Astrocyte of the spinal cord (primary cell): Measurements from ENCODE around the gene FGF22.

Experiments used
- DNase-seq: peaks from one replicate; pipeline ENCODE4 v3.0.0; 2011; ENCODE audit warnings: low read depth, low spot score
- H3K4me3 ChIP-seq: 2 replicates; pipeline ENCODE4 v1.5.1; 2011; ENCODE audit warnings: low read depth, mild to moderate bottlenecking, low read length, moderate library complexity
- CTCF ChIP-seq: IDR thresholded peaks from 2 replicates; pipeline ENCODE4 v1.5.1; 2012; ENCODE audit warnings: low read depth, mild to moderate bottlenecking, low read length, inconsistent platforms
- in situ Hi-C: cut with HindIII; loops from 2 replicates; pipeline ENCODE4 v1.10.0; 2017; ENCODE audit warnings: low sequenced_read_pairs

Gene FGF22

GRCh38 chr19:644789-645188 is 5.1 kb downstream of the FGF22 start:
- TF ChIP-seq CTCF = no peak
- no peak for DNase-seq
- in situ Hi-C loops = no loop called here
- H3K4me3 ChIP-seq = no peak overlapping the region

GRCh38 chr19:645912-646778 is 6.5 kb downstream of the FGF22 start:
- no peak for DNase-seq
- in situ Hi-C loops = no loop called here
- no peak overlapping the region for H3K4me3 ChIP-seq
- TF ChIP-seq CTCF = no peak

GRCh38 chr19:646779-647565 is 7.3 kb downstream of the FGF22 start:
- in situ Hi-C loops = no loop called here
- no peak for DNase-seq
- no peak overlapping the region for H3K4me3 ChIP-seq
- TF ChIP-seq CTCF = no peak

GRCh38 chr19:647566-648284 is 8.0 kb downstream of the FGF22 start:
- in situ Hi-C loops = no loop called here
- H3K4me3 ChIP-seq = no peak overlapping the region

GRCh38 chr19:648305-648704 is 8.6 kb downstream of the FGF22 start:
- in situ Hi-C loops = no loop called here
- no peak for TF ChIP-seq CTCF
- H3K4me3 ChIP-seq = no peak overlapping the region
- DNase-seq = no peak

More at GRCh38 chr19:647566-648284, 8.0 kb downstream of the FGF22 start:
- no peak for TF ChIP-seq CTCF
- DNase-seq = no peak
